Omental fat pad (tissue), 4 donors: ENCODE results near the gene CCZ1B. TPM values are rescaled to one million over a fixed set of nuclear protein-coding genes. Genes with fewer than 3 reads are reported as not detected.
"Not testable (repeated sequence)": the region's sequence is repeated elsewhere in the genome, so short reads cannot be mapped to it uniquely, and the experiment has no call there.

Experiments
- ATAC-seq: fragments of 150-250 bp; one replicate; pipeline ENCODE4 v1.9.1; 2016; ENCODE audit warnings: mild to moderate bottlenecking, moderate library complexity; ENCODE audit not compliant: low FRiP score
- DNase-seq: peaks from one replicate; pipeline ENCODE4 v3.0.0-alpha.2; 2019; ENCODE audit warnings: low spot score
- CTCF ChIP-seq, 3 donors: fragments of 450-650 bp; IDR thresholded peaks; one replicate each; pipeline ENCODE4 v1.5.1; 2016 to 2017; ENCODE audit warnings: antibody characterized with exemption in 3 of 3, mild to moderate bottlenecking in 3 of 3, moderate library complexity in 2 of 3
- total RNA-seq, 4 donors: library from RNA; depleted of rRNA; stranded (reverse); fragments of >200 nt; gene quantifications; one replicate each; pipeline ENCODE4 v1.1.0, GENCODE V29; 2016

The CCZ1B gene
- 10 to 100 TPM; 25.7 to 59.9 (median 28.2) TPM for total RNA-seq

GRCh38 chr7:6826151-6826550, at the start of gene CCZ1B:
TSS of gene CCZ1B (minus strand) at chr7:6826275. CDS start at chr7:6826197, 78 bp downstream.
- DNase-seq, result peak; percentile 57
- peak; percentile 88 for ATAC-seq

- not testable (repeated sequence) for DNase-seq, ATAC-seq
Observed at GRCh38 chr7:6875022-6875421, 48.9 kb upstream of the CCZ1B start.

- DNase-seq, result not testable (repeated sequence)
Observed at GRCh38 chr7:6872246-6872945, 46.3 kb upstream of the CCZ1B start.

GRCh38 chr7:6871421-6872144, 45.5 kb upstream of the CCZ1B start:
- DNase-seq, result not testable (repeated sequence)

More at GRCh38 chr7:6872246-6872945, 46.3 kb upstream of the CCZ1B start:
- not testable (repeated sequence) for ATAC-seq

GRCh38 chr7:6864751-6865150, 38.7 kb upstream of the CCZ1B start:
- DNase-seq, ATAC-seq: not testable (repeated sequence)

More at GRCh38 chr7:6871421-6872144, 45.5 kb upstream of the CCZ1B start:
- not testable (repeated sequence) for ATAC-seq

- ATAC-seq, DNase-seq: not testable (repeated sequence)
Observed at GRCh38 chr7:6864188-6864587, 38.1 kb upstream of the CCZ1B start.

- DNase-seq, ATAC-seq: not testable (repeated sequence)
Observed at GRCh38 chr7:6862876-6863275, 36.8 kb upstream of the CCZ1B start.

- not testable (repeated sequence) for ATAC-seq
- peak; percentile 31 for DNase-seq
- TF ChIP-seq CTCF (IDR thresholded peaks at IDR 0.05), result peak in 2 of 3 donors; percentile 19 to 40
Observed at GRCh38 chr7:6857721-6858314, 31.7 kb upstream of the CCZ1B start.

- not testable (repeated sequence) for ATAC-seq, DNase-seq
Observed at GRCh38 chr7:6855563-6856131, 29.6 kb upstream of the CCZ1B start.

- not testable (repeated sequence) for DNase-seq, ATAC-seq
Observed at GRCh38 chr7:6854747-6855562, 28.9 kb upstream of the CCZ1B start.

GRCh38 chr7:6853681-6854080, 27.6 kb upstream of the CCZ1B start:
- ATAC-seq, DNase-seq: not testable (repeated sequence)

- DNase-seq, ATAC-seq: not testable (repeated sequence)
Observed at GRCh38 chr7:6849127-6849526, 23.1 kb upstream of the CCZ1B start.

GRCh38 chr7:6847751-6848150, 21.7 kb upstream of the CCZ1B start:
- DNase-seq, ATAC-seq: not testable (repeated sequence)

- ATAC-seq, DNase-seq: not testable (repeated sequence)
Observed at GRCh38 chr7:6845971-6846449, 19.9 kb upstream of the CCZ1B start.

- ATAC-seq, DNase-seq: not testable (repeated sequence)
Observed at GRCh38 chr7:6843654-6844053, 17.6 kb upstream of the CCZ1B start.

- not testable (repeated sequence) for DNase-seq, ATAC-seq
Observed at GRCh38 chr7:6843092-6843491, 17.0 kb upstream of the CCZ1B start.
